NT2/D1 (cell line): ENCODE data around the gene ACBD7.

Source experiments
- YY1 ChIP-seq: IDR thresholded peaks from 2 replicates; pipeline ENCODE4 v1.6.1; 2011; ENCODE audit not compliant: insufficient read length, insufficient read depth
- ZNF274 ChIP-seq: IDR thresholded peaks from 2 replicates; pipeline ENCODE4 v1.6.1; 2011; ENCODE audit warnings: mild to moderate bottlenecking, low read depth, low read length

DNA sequence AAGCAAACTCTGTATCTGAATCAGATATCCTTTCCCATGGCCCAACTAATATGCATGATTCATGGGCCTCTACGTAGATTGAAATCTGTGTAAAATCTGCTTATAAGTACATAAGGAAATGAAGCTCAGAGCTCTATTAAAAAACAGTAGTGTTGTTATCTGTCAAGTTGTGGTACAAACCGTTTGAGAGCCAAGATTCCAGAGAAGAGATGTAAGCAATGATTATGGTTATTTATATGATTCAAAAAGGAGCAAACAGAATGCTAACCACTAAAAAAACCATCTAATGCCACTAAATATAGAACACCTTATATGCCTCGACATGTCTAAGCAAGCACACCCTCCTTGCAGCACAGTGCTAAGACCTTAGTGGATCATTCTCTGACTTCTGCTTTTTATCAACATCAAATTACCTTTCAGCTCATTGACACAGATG lies 35.2 kb upstream of the ACBD7 start:
- TF ChIP-seq ZNF274 (no peak), YY1 (no peak)
